ENCODE data around the gene GADD45GIP1.
"Not testable (repeated sequence)": the region's sequence is repeated elsewhere in the genome, so short reads cannot be mapped to it uniquely, and the experiment has no call there.

- not testable (repeated sequence) for TF ChIP-seq CTCF (IDR thresholded peaks at IDR 0.05; ENCODE audit: low read depth, low read length, poor library complexity, severe bottlenecking); EZH2phosphoT487 (IDR thresholded peaks at IDR 0.05; ENCODE audit: borderline replicate concordance, low read length)
These were observed 448 bp upstream of the GADD45GIP1 start for GRCh38 chr19:12957389-12957952.
